GM12878 (cell line): ENCODE measurements around the gene BAG1.

ENCODE experiments used
- BMI1 ChIP-seq: fragments of 450-650 bp; IDR thresholded peaks from 2 replicates; pipeline ENCODE4 v1.6.1; 2016; ENCODE audit warnings: mild to moderate bottlenecking, moderate library complexity, borderline replicate concordance
- CEBPB ChIP-seq, 2 experiments: fragments of 150-350 bp in 1 of 2; IDR thresholded peaks; 2 replicates each; pipeline ENCODE4 v1.6.1; 2012 to 2014; ENCODE audit warnings: low read depth in 2 of 2, low read length in 2 of 2, borderline replicate concordance in 1 of 2, inconsistent platforms in 1 of 2
- GABPA ChIP-seq: IDR thresholded peaks from 2 replicates; pipeline ENCODE4 v1.6.1; 2014; ENCODE audit warnings: antibody characterized with exemption, low read depth, mild to moderate bottlenecking, inconsistent platforms
- JUND ChIP-seq: IDR thresholded peaks from 2 replicates; pipeline ENCODE4 v1.6.1; 2012; ENCODE audit warnings: low read depth, mild to moderate bottlenecking, low read length, improper control_type of control experiment, moderate library complexity
- MEF2A ChIP-seq: IDR thresholded peaks from 2 replicates; pipeline ENCODE4 v1.6.1; 2011; ENCODE audit warnings: low read depth, mild to moderate bottlenecking, low read length, moderate library complexity; ENCODE audit not compliant: insufficient read depth
- POLR2AphosphoS2 ChIP-seq: IDR thresholded peaks from 2 replicates; pipeline ENCODE4 v1.6.1; 2011; ENCODE audit warnings: low read depth, mild to moderate bottlenecking, low read length, improper control_type of control experiment, moderate library complexity
- RFX5 ChIP-seq: IDR thresholded peaks from 2 replicates; pipeline ENCODE4 v1.6.1; 2011; ENCODE audit warnings: low read depth, low read length, improper control_type of control experiment
- SMC3 ChIP-seq: IDR thresholded peaks from 2 replicates; pipeline ENCODE4 v1.6.1; 2011; ENCODE audit warnings: low read length, improper control_type of control experiment, borderline replicate concordance
- ZNF384 ChIP-seq: IDR thresholded peaks from 2 replicates; pipeline ENCODE4 v1.6.1; 2012; ENCODE audit warnings: low read depth, mild to moderate bottlenecking, low read length, improper control_type of control experiment, borderline replicate concordance
- TF ChIP-seq, protein P1 (sequence below): fragments of 450-650 bp; IDR thresholded peaks from 2 replicates; pipeline ENCODE4 v1.6.1; 2017; ENCODE audit warnings: antibody characterized with exemption, mild to moderate bottlenecking, moderate library complexity

DNA sequence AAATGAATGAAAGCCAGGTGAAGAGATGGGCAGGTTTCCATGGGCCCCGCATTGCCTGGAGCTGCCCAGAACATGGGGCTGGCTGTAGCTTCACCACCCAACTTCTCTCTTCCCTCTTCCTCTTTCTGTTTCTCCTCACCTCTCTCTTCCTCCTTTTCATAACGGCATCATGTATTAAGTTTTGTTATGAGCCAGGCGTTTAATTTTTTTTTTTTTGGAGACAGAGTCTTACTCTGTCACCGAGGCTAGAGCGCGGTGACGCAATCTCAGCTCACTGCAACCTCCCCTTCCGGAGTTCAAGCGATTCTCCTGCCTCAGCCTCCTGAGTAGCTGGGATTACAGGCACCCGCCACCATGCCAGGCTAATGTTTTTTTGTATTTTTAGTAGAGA lies 37.5 kb downstream of the BAG1 start:
- TF ChIP-seq ZNF384 (peak; percentile 52; the same call in 1 of the 2 replicates), MEF2A (no peak), SMC3 (no peak), JUND (no peak), RFX5 (no peak), POLR2AphosphoS2 (no peak), GABPA (no peak), CEBPB (IDR thresholded peaks at IDR 0.05; ENCODE audit: borderline replicate concordance in 1 of 2, low read depth in 2 of 2, low read length in 2 of 2) (no peak), BMI1 (no peak)
- TF ChIP-seq, protein P1, sequence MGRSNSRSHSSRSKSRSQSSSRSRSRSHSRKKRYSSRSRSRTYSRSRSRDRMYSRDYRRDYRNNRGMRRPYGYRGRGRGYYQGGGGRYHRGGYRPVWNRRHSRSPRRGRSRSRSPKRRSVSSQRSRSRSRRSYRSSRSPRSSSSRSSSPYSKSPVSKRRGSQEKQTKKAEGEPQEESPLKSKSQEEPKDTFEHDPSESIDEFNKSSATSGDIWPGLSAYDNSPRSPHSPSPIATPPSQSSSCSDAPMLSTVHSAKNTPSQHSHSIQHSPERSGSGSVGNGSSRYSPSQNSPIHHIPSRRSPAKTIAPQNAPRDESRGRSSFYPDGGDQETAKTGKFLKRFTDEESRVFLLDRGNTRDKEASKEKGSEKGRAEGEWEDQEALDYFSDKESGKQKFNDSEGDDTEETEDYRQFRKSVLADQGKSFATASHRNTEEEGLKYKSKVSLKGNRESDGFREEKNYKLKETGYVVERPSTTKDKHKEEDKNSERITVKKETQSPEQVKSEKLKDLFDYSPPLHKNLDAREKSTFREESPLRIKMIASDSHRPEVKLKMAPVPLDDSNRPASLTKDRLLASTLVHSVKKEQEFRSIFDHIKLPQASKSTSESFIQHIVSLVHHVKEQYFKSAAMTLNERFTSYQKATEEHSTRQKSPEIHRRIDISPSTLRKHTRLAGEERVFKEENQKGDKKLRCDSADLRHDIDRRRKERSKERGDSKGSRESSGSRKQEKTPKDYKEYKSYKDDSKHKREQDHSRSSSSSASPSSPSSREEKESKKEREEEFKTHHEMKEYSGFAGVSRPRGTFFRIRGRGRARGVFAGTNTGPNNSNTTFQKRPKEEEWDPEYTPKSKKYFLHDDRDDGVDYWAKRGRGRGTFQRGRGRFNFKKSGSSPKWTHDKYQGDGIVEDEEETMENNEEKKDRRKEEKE, result no peak
